HEK293T (cell line): Measurements from ENCODE around the gene ELP4.

Experiments used
- CTCF ChIA-PET: fragments of 350-600 bp; formaldehyde crosslinking; extraction: SDS; loops from one replicate; lab custom pipeline; 2021; ENCODE audit warnings: antibody characterized with exemption, inconsistent platforms; lab: Yijun Ruan, JAX
- POLR2A ChIA-PET: fragments of 350-600 bp; formaldehyde crosslinking; extraction: SDS; loops from one replicate; lab custom pipeline; 2020; ENCODE audit warnings: antibody characterized with exemption, inconsistent platforms; lab: Yijun Ruan, JAX
- DNase-seq: peaks from one replicate; pipeline ENCODE4 v3.0.0; 2012; ENCODE audit warnings: mixed read lengths; ENCODE audit errors: extremely low spot score
- ARNT ChIP-seq: fragments of 450-650 bp; IDR thresholded peaks from 2 replicates; pipeline ENCODE4 v1.6.1; 2017; ENCODE audit warnings: mild to moderate bottlenecking
- BHLHE40 ChIP-seq: fragments of 450-650 bp; IDR thresholded peaks from 2 replicates; pipeline ENCODE4 v1.6.1; 2016; ENCODE audit warnings: mild to moderate bottlenecking, moderate library complexity, borderline replicate concordance
- CTBP1 ChIP-seq: fragments of 450-650 bp; IDR thresholded peaks from 2 replicates; pipeline ENCODE4 v1.6.1; 2016; ENCODE audit warnings: borderline replicate concordance
- ELF4 ChIP-seq: fragments of 450-650 bp; IDR thresholded peaks from 2 replicates; pipeline ENCODE4 v1.6.1; 2017; ENCODE audit warnings: antibody characterized with exemption
- FOXA1 ChIP-seq: fragments of 450-650 bp; IDR thresholded peaks from 2 replicates; pipeline ENCODE4 v1.6.1; 2016; ENCODE audit warnings: mild to moderate bottlenecking
- FOXK2 ChIP-seq: fragments of 450-650 bp; IDR thresholded peaks from 2 replicates; pipeline ENCODE4 v1.6.1; 2016; ENCODE audit warnings: mild to moderate bottlenecking
- FOXM1 ChIP-seq: fragments of 450-650 bp; IDR thresholded peaks from 2 replicates; pipeline ENCODE4 v1.6.1; 2017; ENCODE audit warnings: mild to moderate bottlenecking, borderline replicate concordance
- HDGF ChIP-seq: fragments of 450-650 bp; IDR thresholded peaks from 2 replicates; pipeline ENCODE4 v1.6.1; 2017; ENCODE audit warnings: antibody characterized with exemption, borderline replicate concordance
- L3MBTL2 ChIP-seq: fragments of 450-650 bp; conservative IDR thresholded peaks from 2 replicates; pipeline ENCODE4 v1.6.1; 2016; ENCODE audit warnings: mild to moderate bottlenecking
- LEF1 ChIP-seq: fragments of 450-650 bp; IDR thresholded peaks from 2 replicates; pipeline ENCODE4 v1.6.1; 2017; ENCODE audit warnings: mild to moderate bottlenecking, borderline replicate concordance
- NFRKB ChIP-seq: fragments of 450-650 bp; IDR thresholded peaks from 2 replicates; pipeline ENCODE4 v1.6.1; 2016; ENCODE audit warnings: mild to moderate bottlenecking, moderate library complexity
- SP1 ChIP-seq: fragments of 450-650 bp; IDR thresholded peaks from 2 replicates; pipeline ENCODE4 v1.6.1; 2017
- SUZ12 ChIP-seq: fragments of 450-650 bp; IDR thresholded peaks from 2 replicates; pipeline ENCODE4 v1.6.1; 2016; ENCODE audit warnings: mild to moderate bottlenecking
- TARDBP ChIP-seq: fragments of 450-650 bp; IDR thresholded peaks from 2 replicates; pipeline ENCODE4 v1.6.1; 2016
- ZNF384 ChIP-seq: fragments of 450-650 bp; IDR thresholded peaks from 2 replicates; pipeline ENCODE4 v1.6.1; 2016
- TF ChIP-seq, protein P1 (sequence below): fragments of 450-650 bp; IDR thresholded peaks from 2 replicates; pipeline ENCODE4 v1.6.1; 2016

Gene ELP4

DNA sequence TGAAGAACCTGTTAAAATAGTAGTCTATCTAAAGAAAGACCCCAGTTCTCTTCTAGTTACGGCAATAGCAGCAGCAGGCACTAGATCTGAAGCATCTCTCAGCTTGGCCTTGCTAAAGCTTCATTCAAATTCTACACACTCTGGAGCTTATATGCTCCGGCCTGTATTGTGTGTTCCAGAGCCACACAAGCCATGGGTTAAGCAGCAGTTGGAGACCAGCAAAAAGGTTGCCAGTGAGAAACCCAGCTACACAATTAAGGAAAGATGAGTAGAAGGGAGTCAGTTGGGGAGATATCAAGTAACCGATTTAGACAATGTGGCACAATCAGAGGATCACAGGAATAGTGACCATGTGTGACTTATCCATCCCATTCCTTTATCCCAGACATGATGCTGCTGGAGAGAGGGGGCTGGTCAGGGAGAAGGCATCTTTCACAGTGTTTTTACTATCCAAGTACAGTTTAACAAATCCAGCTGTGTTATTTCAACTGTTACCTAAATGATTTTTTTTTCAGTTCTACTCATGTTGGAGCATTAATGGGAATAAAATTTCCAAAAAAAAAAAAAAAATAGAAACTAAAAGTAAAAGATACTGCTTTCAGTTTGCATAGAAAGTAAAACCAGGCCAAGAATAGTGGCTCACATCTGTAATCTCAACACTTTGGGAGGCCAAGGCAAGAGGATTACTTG lies 260.6 kb downstream of the ELP4 start:
- TF ChIP-seq FOXM1 (no peak), NFRKB (no peak), SUZ12 (no peak), LEF1 (no peak), BHLHE40 (no peak), FOXA1 (no peak), ELF4 (no peak), ZNF384 (no peak), HDGF (no peak), L3MBTL2 (no peak), TARDBP (no peak), FOXK2 (no peak), CTBP1 (no peak), ARNT (no peak), SP1 (no peak)
- TF ChIP-seq, protein P1, sequence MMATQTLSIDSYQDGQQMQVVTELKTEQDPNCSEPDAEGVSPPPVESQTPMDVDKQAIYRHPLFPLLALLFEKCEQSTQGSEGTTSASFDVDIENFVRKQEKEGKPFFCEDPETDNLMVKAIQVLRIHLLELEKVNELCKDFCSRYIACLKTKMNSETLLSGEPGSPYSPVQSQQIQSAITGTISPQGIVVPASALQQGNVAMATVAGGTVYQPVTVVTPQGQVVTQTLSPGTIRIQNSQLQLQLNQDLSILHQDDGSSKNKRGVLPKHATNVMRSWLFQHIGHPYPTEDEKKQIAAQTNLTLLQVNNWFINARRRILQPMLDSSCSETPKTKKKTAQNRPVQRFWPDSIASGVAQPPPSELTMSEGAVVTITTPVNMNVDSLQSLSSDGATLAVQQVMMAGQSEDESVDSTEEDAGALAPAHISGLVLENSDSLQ: no peak
- DNase-seq: no peak
- POLR2A ChIA-PET: no interaction called here
- CTCF ChIA-PET: no interaction called here

GRCh38 chr11:31772412-31772811 lies 262.8 kb downstream of the ELP4 start:
- DNase-seq: no peak
- CTCF ChIA-PET: no interaction called here
- no peak for TF ChIP-seq BHLHE40
- TF ChIP-seq SUZ12: no peak
- TF ChIP-seq ELF4: no peak
- no peak for TF ChIP-seq L3MBTL2
- TF ChIP-seq NFRKB: no peak
- POLR2A ChIA-PET: no interaction called here

DNA sequence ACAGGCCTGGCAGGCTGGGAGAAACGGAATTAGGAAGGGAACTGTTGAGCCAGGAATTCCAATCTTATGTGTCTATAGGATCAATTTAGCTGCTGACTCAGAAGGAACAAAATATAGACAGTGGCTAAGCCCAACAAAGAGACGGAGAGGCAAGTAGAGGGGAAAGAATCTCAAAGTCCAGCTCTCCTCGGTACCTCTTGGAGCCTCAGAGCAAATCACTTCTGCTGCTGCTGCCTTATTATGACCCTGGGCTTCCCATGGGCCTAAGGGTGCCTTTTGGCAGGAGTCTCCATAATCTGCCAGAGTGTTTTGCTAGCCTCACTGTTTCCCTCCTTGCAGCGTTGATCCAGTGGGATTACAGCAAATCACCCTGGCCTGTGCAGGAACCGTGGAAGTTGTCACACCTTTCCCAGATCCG lies 269.8 kb downstream of the ELP4 start:
- no peak for DNase-seq
- TF ChIP-seq SUZ12: no peak
- no peak for TF ChIP-seq ZNF384
- no peak for TF ChIP-seq FOXK2
- TF ChIP-seq L3MBTL2: no peak
- no peak for TF ChIP-seq FOXM1
- TF ChIP-seq, protein P1: no peak
- ChIA-PET POLR2A (no interaction called here), CTCF (no interaction called here)

DNA sequence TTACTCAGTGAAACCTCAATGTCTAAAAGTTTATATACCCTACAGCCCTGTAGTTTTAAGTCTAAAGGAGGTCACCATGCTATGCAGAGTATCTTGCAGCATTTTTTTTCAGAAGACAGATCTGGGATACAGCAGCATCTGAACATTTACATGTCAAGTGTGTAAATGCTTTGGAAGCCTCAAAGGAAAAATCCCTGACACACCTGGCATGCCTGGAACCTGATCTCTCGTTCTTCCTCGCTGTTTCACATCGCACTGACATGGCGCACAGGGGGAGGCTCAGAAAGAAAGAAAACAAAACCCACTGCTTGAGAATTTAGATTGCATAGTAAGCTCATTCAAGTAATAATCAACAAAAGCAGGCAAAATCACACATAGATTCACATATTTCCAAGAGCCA lies 270.5 kb downstream of the ELP4 start:
- TF ChIP-seq ARNT: no peak
- no peak for TF ChIP-seq L3MBTL2
- no peak for DNase-seq
- ChIA-PET CTCF (no interaction called here), POLR2A (no interaction called here)

DNA sequence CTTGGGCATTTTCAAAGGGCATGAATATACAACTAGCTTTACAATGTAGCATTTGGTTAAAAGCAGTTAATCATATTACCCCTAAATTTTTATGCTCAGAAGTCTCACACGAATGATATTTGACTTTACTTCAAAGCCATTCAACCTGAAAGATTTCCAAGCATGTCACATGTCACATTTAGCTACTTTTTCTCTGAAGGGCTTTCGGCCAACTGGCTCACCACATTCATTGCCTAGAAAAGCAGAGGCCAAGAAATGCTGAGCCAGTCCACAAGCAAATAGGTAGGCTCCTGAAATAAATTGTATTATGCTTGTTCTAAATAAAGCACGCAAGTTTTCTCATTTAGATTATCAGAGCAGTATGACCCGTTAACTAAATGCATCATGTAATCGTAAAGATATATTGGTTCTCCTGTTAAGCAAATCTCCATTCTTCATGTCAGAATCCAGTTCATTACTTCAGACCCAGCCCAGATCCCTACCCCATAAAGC lies 271.0 kb downstream of the ELP4 start:
- no peak for TF ChIP-seq TARDBP
- ChIA-PET CTCF (no interaction called here), POLR2A (no interaction called here)
- DNase-seq: no peak

DNA sequence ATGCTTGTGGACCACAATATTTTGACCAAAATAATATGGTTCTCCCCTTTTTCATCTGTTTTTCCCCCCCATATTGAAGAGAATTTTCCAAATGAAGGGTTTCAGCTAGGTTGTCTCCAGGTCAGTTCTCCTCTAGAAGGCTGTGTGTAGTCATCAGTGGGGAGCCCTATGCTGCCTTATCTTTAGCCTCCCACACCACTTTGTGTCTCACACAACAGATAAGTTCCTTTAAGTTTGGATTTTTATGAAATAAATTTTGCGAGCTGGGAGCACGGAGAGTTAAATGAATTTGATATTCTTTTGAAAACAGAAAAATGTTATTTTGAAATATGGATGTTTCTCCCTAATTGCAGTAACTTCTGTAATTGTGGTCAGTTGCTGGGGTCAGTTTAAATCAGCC lies 272.7 kb downstream of the ELP4 start:
- POLR2A ChIA-PET: no interaction called here
- TF ChIP-seq NFRKB (no peak), L3MBTL2 (no peak), ZNF384 (no peak), LEF1 (no peak), TARDBP (no peak), SUZ12 (no peak), ARNT (no peak), BHLHE40 (no peak), FOXA1 (no peak), FOXM1 (no peak)
- TF ChIP-seq, protein P1: no peak

GRCh38 chr11:31783252-31783651 lies 273.7 kb downstream of the ELP4 start:
- CTCF ChIA-PET: no interaction called here

More for the DNA sequence above, 272.7 kb downstream of the ELP4 start:
- no peak for DNase-seq
- CTCF ChIA-PET: interaction anchor here (0.6 kb wide), 1 partner anchor 1723 kb away, joined by 3 read pairs; no protein-coding TSS in a partner anchor

More at GRCh38 chr11:31783252-31783651, 273.7 kb downstream of the ELP4 start:
- POLR2A ChIA-PET: no interaction called here
- no peak for TF ChIP-seq CTBP1
- no peak for TF ChIP-seq FOXM1
- no peak for DNase-seq
